Neural progenitor cell (in vitro differentiated cells): ENCODE results near the gene PLTP.

ENCODE experiments used
- EZH2 ChIP-seq: fragments of 200-600 bp; sonication (generic); IDR thresholded peaks from 2 replicates; pipeline ENCODE4 v1.6.1; 2017; ENCODE audit warnings: antibody characterized with exemption, mild to moderate bottlenecking, moderate library complexity
- TF ChIP-seq, protein P1 (sequence below): fragments of 200-600 bp; sonication (generic); IDR thresholded peaks from 2 replicates; pipeline ENCODE4 v1.5.1; 2017; ENCODE audit warnings: antibody characterized with exemption, mild to moderate bottlenecking

DNA sequence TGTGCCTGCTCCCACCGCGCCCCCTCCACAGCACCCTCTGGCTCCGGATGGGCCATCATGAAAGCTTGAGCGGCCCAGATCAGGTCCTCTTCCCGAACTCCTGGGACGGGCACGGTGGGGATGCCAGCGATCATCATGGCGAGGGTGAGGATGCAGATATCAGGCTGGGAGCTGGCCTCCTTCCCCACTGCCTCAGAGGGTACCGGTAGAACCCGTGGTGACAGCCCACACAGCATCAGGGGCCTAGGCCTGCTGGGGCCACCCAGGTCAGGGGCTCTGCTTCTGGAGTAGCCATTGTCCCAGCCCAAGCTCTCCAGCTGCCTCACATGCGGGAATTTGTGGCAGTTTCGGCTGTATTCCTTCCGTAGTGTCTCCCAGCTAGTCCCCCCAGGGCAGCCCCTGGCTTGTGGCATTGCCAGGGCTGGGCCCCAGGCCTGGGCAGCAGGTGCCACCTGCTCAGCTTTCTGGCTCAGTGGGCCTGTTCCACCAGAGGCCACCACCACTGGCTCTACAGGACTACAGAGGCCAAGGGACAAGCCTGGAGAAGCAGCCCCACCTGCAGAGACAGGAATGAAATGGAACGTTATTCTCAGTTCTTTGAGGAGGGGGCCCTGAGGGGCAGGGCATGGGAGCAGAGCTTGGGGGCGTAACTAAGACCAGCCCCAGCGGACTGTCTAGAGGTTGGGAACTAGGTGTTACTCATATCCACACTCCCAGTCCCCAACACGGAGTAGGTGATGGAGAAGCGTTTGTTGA lies 25.2 kb downstream of the PLTP start:
- TF ChIP-seq, protein P1, sequence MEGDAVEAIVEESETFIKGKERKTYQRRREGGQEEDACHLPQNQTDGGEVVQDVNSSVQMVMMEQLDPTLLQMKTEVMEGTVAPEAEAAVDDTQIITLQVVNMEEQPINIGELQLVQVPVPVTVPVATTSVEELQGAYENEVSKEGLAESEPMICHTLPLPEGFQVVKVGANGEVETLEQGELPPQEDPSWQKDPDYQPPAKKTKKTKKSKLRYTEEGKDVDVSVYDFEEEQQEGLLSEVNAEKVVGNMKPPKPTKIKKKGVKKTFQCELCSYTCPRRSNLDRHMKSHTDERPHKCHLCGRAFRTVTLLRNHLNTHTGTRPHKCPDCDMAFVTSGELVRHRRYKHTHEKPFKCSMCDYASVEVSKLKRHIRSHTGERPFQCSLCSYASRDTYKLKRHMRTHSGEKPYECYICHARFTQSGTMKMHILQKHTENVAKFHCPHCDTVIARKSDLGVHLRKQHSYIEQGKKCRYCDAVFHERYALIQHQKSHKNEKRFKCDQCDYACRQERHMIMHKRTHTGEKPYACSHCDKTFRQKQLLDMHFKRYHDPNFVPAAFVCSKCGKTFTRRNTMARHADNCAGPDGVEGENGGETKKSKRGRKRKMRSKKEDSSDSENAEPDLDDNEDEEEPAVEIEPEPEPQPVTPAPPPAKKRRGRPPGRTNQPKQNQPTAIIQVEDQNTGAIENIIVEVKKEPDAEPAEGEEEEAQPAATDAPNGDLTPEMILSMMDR: no peak
- no peak for TF ChIP-seq EZH2
